Mesenchymal stem cell (in vitro differentiated cells and primary cell): ENCODE results near the gene IKBIP.

Experiments used
- DNase-seq: peaks from one replicate; pipeline ENCODE4 v3.0.0-alpha.2; 2013
- H2AFZ ChIP-seq: one replicate; pipeline ENCODE4 v1.6.1; 2013; ENCODE audit warnings: low read depth, mild to moderate bottlenecking, control low read depth, inconsistent platforms, low read length, moderate library complexity
- H2AK5ac ChIP-seq: 2 replicates; pipeline ENCODE4 v1.6.1; 2013; ENCODE audit warnings: low read length, moderate library complexity, mild to moderate bottlenecking, inconsistent platforms; ENCODE audit not compliant: severe bottlenecking
- H2BK120ac ChIP-seq: one replicate; pipeline ENCODE4 v1.6.1; 2013; ENCODE audit warnings: low read depth, mild to moderate bottlenecking, inconsistent platforms, low read length, moderate library complexity
- H2BK12ac ChIP-seq, 2 experiments: one replicate each; pipeline ENCODE4 v1.6.1; 2013; ENCODE audit warnings: inconsistent platforms in 2 of 2, low read length in 2 of 2, mild to moderate bottlenecking in 2 of 2, moderate library complexity in 2 of 2, control low read depth in 1 of 2
- H2BK15ac ChIP-seq: one replicate; pipeline ENCODE4 v1.6.1; 2013; ENCODE audit warnings: mild to moderate bottlenecking, low read depth, inconsistent platforms; ENCODE audit not compliant: poor library complexity, severe bottlenecking
- H2BK5ac ChIP-seq: 2 replicates; pipeline ENCODE4 v1.6.1; 2013; ENCODE audit warnings: low read depth, mild to moderate bottlenecking, low read length, control low read depth, inconsistent platforms; ENCODE audit not compliant: poor library complexity, severe bottlenecking
- H3K14ac ChIP-seq, 2 experiments: one replicate each; pipeline ENCODE4 v1.6.1; 2013; ENCODE audit warnings: inconsistent platforms in 2 of 2, low read length in 2 of 2, control low read depth in 1 of 2, mild to moderate bottlenecking in 1 of 2, moderate library complexity in 1 of 2
- H3K18ac ChIP-seq, 2 experiments: one replicate each; pipeline ENCODE4 v1.6.1; 2013; ENCODE audit warnings: inconsistent platforms in 2 of 2, low read length in 2 of 2, control low read depth in 1 of 2, low read depth in 1 of 2, mild to moderate bottlenecking in 1 of 2
- H3K23ac ChIP-seq, 2 experiments: one replicate each; pipeline ENCODE4 v1.6.1; 2013; ENCODE audit warnings: inconsistent platforms in 2 of 2, low read length in 2 of 2, mild to moderate bottlenecking in 2 of 2, moderate library complexity in 2 of 2, control low read depth in 1 of 2
- H3K27ac ChIP-seq: 2 replicates; pipeline ENCODE4 v1.5.1; 2013; ENCODE audit warnings: mild to moderate bottlenecking, moderate library complexity, low read length, control low read depth, inconsistent platforms; ENCODE audit not compliant: poor library complexity, severe bottlenecking
- H3K27me3 ChIP-seq, 2 experiments: 2 replicates each; pipeline versions ENCODE4 v1.6.1 to v1.7.0; 2013; ENCODE audit warnings: low read length in 2 of 2, mild to moderate bottlenecking in 2 of 2, moderate library complexity in 2 of 2, control low read depth in 1 of 2, inconsistent platforms in 1 of 2; ENCODE audit not compliant: control insufficient read depth in 1 of 2, insufficient read depth in 1 of 2
- H3K36me3 ChIP-seq, 2 experiments: 2 replicates each; pipeline versions ENCODE4 v1.6.1 to v1.7.0; 2013; ENCODE audit warnings: low read length in 2 of 2, control low read depth in 1 of 2, inconsistent platforms in 1 of 2, low read depth in 1 of 2, mild to moderate bottlenecking in 1 of 2; ENCODE audit not compliant: insufficient read depth in 2 of 2, control insufficient read depth in 1 of 2
- H3K4ac ChIP-seq, 2 experiments: one replicate each; pipeline ENCODE4 v1.6.1; 2013; ENCODE audit warnings: inconsistent platforms in 2 of 2, low read length in 2 of 2, mild to moderate bottlenecking in 2 of 2, moderate library complexity in 2 of 2, control low read depth in 1 of 2, low read depth in 1 of 2
- H3K4me1 ChIP-seq: 2 replicates; pipeline ENCODE4 v1.6.1; 2013; ENCODE audit warnings: low read depth, low read length, control low read depth; ENCODE audit not compliant: control insufficient read depth, insufficient read depth
- H3K4me2 ChIP-seq: 2 replicates; pipeline ENCODE4 v1.6.1; 2013; ENCODE audit warnings: low read length, mild to moderate bottlenecking, inconsistent platforms; ENCODE audit not compliant: poor library complexity, severe bottlenecking
- H3K4me3 ChIP-seq, 2 experiments: 2 replicates each; pipeline versions ENCODE4 v1.5.1 to v1.7.0; 2013; ENCODE audit warnings: low read length in 2 of 2, mild to moderate bottlenecking in 2 of 2, control low read depth in 1 of 2, low read depth in 1 of 2; ENCODE audit not compliant: insufficient read depth in 1 of 2
- H3K79me1 ChIP-seq: replicated peaks from 2 replicates; pipeline ENCODE4 v1.6.1; 2013; ENCODE audit warnings: mild to moderate bottlenecking, control low read depth, low read length, inconsistent platforms; ENCODE audit not compliant: poor library complexity, severe bottlenecking
- H3K9ac ChIP-seq: 2 replicates; pipeline ENCODE4 v1.7.0; 2013; ENCODE audit warnings: mild to moderate bottlenecking, low read length, moderate library complexity
- H3K9me3 ChIP-seq: 2 replicates; pipeline ENCODE4 v1.7.0; 2013; ENCODE audit warnings: mild to moderate bottlenecking, low read length; ENCODE audit not compliant: control insufficient read depth
- H4K8ac ChIP-seq: one replicate; pipeline ENCODE4 v1.6.1; 2013; ENCODE audit warnings: inconsistent platforms, mild to moderate bottlenecking, low read length, moderate library complexity
- H4K91ac ChIP-seq: one replicate; pipeline ENCODE4 v1.6.1; 2013; ENCODE audit warnings: mild to moderate bottlenecking, low read length, inconsistent platforms
- WGBS: methylation state at CpG from one replicate; pipeline ENCODE4 v1.1.7; 2013; ENCODE audit warnings: mixed read lengths; 5-methylcytosine and 5-hydroxymethylcytosine counted together

IKBIP gene

DNA sequence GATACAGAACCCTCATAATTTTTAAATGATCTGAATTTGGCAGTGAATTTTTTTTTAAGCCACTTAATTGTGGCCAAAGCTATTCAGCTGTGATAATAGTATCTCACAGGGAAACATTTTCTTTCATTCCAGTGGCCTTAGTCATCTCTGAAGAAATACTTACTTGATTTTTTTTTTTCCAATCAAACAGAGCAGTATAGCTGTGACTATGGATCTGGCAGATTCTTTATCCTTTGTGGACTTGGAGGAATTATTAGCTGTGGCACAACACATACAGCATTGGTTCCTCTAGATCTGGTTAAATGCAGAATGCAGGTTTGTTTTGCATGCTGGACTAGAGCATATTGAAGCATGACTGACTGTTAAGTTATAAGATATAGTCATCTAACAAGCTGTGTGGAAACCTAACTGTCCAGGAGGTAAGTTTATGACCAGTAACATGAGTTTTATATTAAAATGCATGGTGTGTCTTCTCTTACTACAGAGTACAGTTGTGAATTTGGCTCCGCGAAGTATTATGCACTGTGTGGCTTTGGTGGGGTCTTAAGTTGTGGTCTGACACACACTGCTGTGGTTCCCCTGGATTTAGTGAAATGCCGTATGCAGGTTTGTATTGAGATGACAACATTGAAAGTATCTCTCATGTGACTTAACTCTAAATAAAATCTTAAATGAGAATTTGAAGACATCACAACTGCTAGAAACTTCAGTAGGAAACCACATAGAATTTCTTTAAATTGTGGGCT lies 49.2 kb downstream of the IKBIP start:
- H3K27ac ChIP-seq, result peak overlapping the region; percentile 69
- no peak overlapping the region for H2AFZ ChIP-seq
- no peak overlapping the region for H4K8ac ChIP-seq
- H2BK15ac ChIP-seq, result no peak overlapping the region
- DNase-seq, result peak; percentile 78
- H3K9ac ChIP-seq, result peak overlapping the region; percentile 99
- H3K23ac ChIP-seq, result no peak overlapping the region
- no peak overlapping the region for H3K4ac ChIP-seq
- H4K91ac ChIP-seq, result no peak overlapping the region
- H3K18ac ChIP-seq, result no peak overlapping the region
- H3K14ac ChIP-seq, result no peak overlapping the region
- no peak overlapping the region for H2AK5ac ChIP-seq
- peak overlapping the region; percentile 86 for H3K4me2 ChIP-seq
- H2BK5ac ChIP-seq, result peak overlapping the region; percentile 79
- peak overlapping the region; percentile 42 to 94 for H3K4me3 ChIP-seq
- H3K9me3 ChIP-seq, result no peaks in the 10 kb centered on the region
- no peaks in the 10 kb centered on the region for H3K27me3 ChIP-seq
- 88% methylated on average over 2 of the region's 3 CpGs for WGBS
- H3K79me1 ChIP-seq, result no peaks in the 10 kb centered on the region
- H2BK120ac ChIP-seq, result no peak overlapping the region
- no peak overlapping the region for H2BK12ac ChIP-seq
- H3K4me1 ChIP-seq, result peaks cover 4% of the 10 kb centered on the region
- H3K36me3 ChIP-seq, result peaks cover 23 to 48% of the 10 kb centered on the region in 2 experiments

DNA sequence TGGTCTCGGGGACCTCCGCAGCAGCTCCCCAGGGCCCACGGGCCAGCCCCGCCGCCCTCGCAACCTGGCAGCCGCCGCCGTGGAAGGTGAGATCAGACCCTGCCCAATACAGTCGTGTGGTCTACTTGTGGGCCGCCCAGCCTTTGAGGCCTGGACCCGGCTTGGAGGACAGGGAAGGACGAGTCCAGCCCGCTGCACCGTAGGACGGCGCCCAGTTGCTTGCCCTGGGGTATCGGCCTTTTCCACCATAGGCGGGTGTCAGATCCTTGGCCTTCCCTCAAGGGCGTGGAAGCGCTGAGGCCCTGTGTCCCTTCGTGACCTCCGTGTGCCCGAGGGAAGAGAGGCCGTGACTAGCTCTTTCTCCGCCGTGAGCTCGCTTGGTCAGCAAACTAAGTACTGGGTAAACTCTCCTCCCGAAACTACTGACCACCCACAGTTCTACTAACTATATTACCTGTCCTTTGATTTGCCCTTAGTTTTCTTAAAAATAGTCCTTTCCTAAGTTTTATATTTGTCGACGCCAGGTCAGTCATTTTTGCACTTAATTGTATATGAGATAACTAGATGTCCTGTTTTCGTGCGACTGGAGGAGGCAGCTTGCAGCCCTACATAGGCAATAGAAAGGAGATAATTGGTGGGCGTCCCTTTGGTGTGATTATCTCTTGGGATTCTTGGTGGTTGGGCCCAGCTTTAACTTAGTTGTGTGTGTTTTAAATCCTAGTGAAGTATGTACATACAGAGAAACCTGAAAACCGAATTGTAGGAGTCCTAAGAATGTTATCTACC lies 50.3 kb downstream of the IKBIP start:
- peak overlapping the region; percentile 99 for H3K9ac ChIP-seq
- H3K79me1 ChIP-seq, result no peaks in the 10 kb centered on the region
- peak overlapping the region; percentile 18 for H2AFZ ChIP-seq
- H3K9me3 ChIP-seq, result no peaks in the 10 kb centered on the region
- DNase-seq, result peak; percentile 42
- H3K27me3 ChIP-seq, result no peaks in the 10 kb centered on the region
- H2BK15ac ChIP-seq, result peak overlapping the region; percentile 70
- H2BK5ac ChIP-seq, result peak overlapping the region; percentile 87
- H3K4me2 ChIP-seq, result peak overlapping the region; percentile 59
- peak overlapping the region; percentile 71 to 77 for H2BK12ac ChIP-seq
- H3K4me3 ChIP-seq, result peak overlapping the region; percentile 94 to 99
- peaks cover 4% of the 10 kb centered on the region for H3K4me1 ChIP-seq
- peak overlapping the region; percentile 97 to 99 for H3K18ac ChIP-seq
- peak overlapping the region; percentile 99 for H3K4ac ChIP-seq
- peak overlapping the region; percentile 92 for H4K8ac ChIP-seq
- under 1% methylated on average over 35 of the region's 35 CpGs for WGBS
- peak overlapping the region in 1 of 2 experiments; percentile 96 for H3K23ac ChIP-seq
- H3K14ac ChIP-seq, result peak overlapping the region; percentile 99 to 100
- peak overlapping the region; percentile 99 for H4K91ac ChIP-seq
- H2BK120ac ChIP-seq, result peak overlapping the region; percentile 87
- peak overlapping the region; percentile 86 for H2AK5ac ChIP-seq
- H3K27ac ChIP-seq, result peak overlapping the region; percentile 82
- H3K36me3 ChIP-seq, result peaks cover 17 to 36% of the 10 kb centered on the region in 2 experiments

DNA sequence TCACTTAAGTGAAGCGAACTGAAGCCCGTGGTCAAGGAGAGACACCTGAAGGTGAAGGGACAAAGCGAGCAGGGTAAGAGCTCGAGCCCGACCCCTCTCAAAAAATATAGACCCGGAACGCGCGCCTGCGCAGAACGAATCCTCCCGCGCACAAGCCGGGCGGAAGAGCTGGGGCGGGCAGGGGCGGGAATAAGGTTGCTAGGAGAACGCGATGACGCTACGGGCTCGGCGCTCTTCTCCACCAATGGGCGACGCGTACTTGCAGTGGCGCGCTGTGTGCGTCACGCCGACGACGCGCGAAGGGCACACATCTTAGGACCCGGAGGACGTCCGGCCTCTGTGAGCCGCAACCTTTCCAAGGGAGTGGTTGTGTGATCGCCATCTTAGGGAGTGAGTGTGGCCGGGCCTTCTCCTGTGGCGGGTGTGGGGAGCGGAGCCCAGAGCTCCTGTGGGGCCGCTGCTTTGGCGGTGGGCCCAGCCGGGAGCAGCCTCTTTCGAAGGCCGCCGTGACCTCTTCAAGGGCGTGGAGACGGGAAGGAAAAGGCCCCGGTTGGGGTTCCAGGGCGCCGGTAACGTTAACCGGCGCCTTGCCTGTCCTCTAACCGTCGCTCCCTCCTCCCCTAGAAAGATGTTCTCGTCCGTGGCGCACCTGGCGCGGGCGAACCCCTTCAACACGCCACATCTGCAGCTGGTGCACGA lies 51.1 kb downstream of the IKBIP start, which contains the start of gene SLC25A3:
Gene SLC25A3, plus strand, starts transcription at position 336 of the 699 bp plus-strand sequence. Its CDS starts 293 bp downstream, at position 629.
- Histone ChIP-seq H2AFZ (peak within 1 kb of the TSS; percentile 18), H4K91ac (peak within 1 kb of the TSS; percentile 99), H3K18ac (peak within 1 kb of the TSS; percentile 97 to 99), H2BK120ac (peak within 1 kb of the TSS; percentile 87), H4K8ac (peak within 1 kb of the TSS; percentile 92), H3K27me3 (no peaks in the 10 kb centered on the region), H3K9me3 (no peaks in the 10 kb centered on the region), H2AK5ac (peak within 1 kb of the TSS; percentile 86), H3K23ac (peak within 1 kb of the TSS in 1 of 2 experiments; percentile 96), H3K36me3 (peaks cover 10 to 32% of the 10 kb centered on the region in 2 experiments), H2BK5ac (peak within 1 kb of the TSS; percentile 87), H3K9ac (peak within 1 kb of the TSS; percentile 99), H3K79me1 (no peaks in the 10 kb centered on the region), H3K4ac (peak within 1 kb of the TSS; percentile 99), H2BK15ac (peak within 1 kb of the TSS; percentile 70), H2BK12ac (peak within 1 kb of the TSS; percentile 71 to 77), H3K4me1 (peaks cover 4% of the 10 kb centered on the region), H3K4me2 (peak within 1 kb of the TSS; percentile 64), H3K27ac (peak within 1 kb of the TSS; percentile 82), H3K4me3 (peak within 1 kb of the TSS; percentile 94 to 99), H3K14ac (peak within 1 kb of the TSS; percentile 99 to 100)
- under 1% methylated on average over 67 of the region's 67 CpGs for WGBS
- peak; percentile 98 for DNase-seq
